Endothelial cell of umbilical vein (primary cell): ENCODE data around the gene MBTPS1. TPM values are rescaled to one million over a fixed set of nuclear protein-coding genes. Genes with fewer than 3 reads are reported as not detected.

Source experiments
- BruUV-seq: library from RNA; stranded (reverse); fragments of 400-500 nt; replicated peaks from 2 replicates; lab custom pipeline; 2021; lab: Mats Ljungman, UMichigan
- CTCF ChIA-PET: fragments of 300-600, 350-600 bp; sonication (Branson Sonifier 250); formaldehyde crosslinking; loops from one replicate; lab custom pipeline; 2021; ENCODE audit warnings: antibody characterized with exemption, inconsistent platforms; lab: Charles Lee
- POLR2A ChIA-PET: fragments of 300-600, 350-600 bp; sonication (Branson Sonifier 250); formaldehyde crosslinking; loops from one replicate; lab custom pipeline; 2021; ENCODE audit warnings: antibody characterized with exemption, inconsistent platforms; lab: Charles Lee
- DNase-seq: peaks from one replicate; pipeline ENCODE4 v3.0.0-alpha.2; 2011; ENCODE audit warnings: low read depth, low spot score
- FAIRE-seq: peaks from 2 replicates; lab custom pipeline; 2011; peaks lifted over from hg19 to GRCh38; lab: Jason Lieb, UNC
- H2AFZ ChIP-seq: 2 replicates; pipeline ENCODE4 v1.6.0; 2012; ENCODE audit warnings: low read depth, low read length, control low read depth, inconsistent platforms
- H3K27ac ChIP-seq: 2 replicates; pipeline ENCODE4 v1.5.1; 2011; ENCODE audit warnings: low read depth, mild to moderate bottlenecking, control low read depth, low read length, moderate library complexity; ENCODE audit not compliant: insufficient read depth
- H3K27me3 ChIP-seq, 2 experiments: 2 replicates each; pipeline versions ENCODE4 v1.6.0 to v1.6.1; 2011; ENCODE audit warnings: low read length in 2 of 2, mixed read lengths in 1 of 2; ENCODE audit not compliant: control insufficient read depth in 2 of 2, insufficient read depth in 2 of 2
- H3K36me3 ChIP-seq, 2 experiments: 2 replicates in 1 of 2; 3 replicates in 1 of 2; pipeline ENCODE4 v1.5.1; 2011; ENCODE audit warnings: low read length in 2 of 2, mild to moderate bottlenecking in 1 of 2, moderate library complexity in 1 of 2; ENCODE audit not compliant: control insufficient read depth in 2 of 2, insufficient read depth in 2 of 2; ENCODE audit errors: extremely low read depth in 1 of 2
- H3K4me1 ChIP-seq: 3 replicates; pipeline ENCODE4 v1.5.1; 2011; ENCODE audit warnings: mild to moderate bottlenecking, low read length; ENCODE audit not compliant: control insufficient read depth, insufficient read depth; ENCODE audit errors: extremely low read depth
- H3K4me2 ChIP-seq: 2 replicates; pipeline ENCODE4 v1.6.1; 2011; ENCODE audit warnings: low read length, control low read depth, mixed read lengths; ENCODE audit not compliant: insufficient read depth
- H3K4me3 ChIP-seq, 3 experiments: fragments of 200-600 bp in 1 of 3; sonication (generic), shearing (Covaris generic) in 1 of 3; replicated peaks in 1 of 3; 2 replicates each; pipeline ENCODE4 v1.5.1; 2011 to 2016; ENCODE audit warnings: control low read depth in 3 of 3, low read length in 3 of 3, mild to moderate bottlenecking in 2 of 3, inconsistent platforms in 1 of 3, low read depth in 1 of 3, moderate library complexity in 1 of 3; ENCODE audit not compliant: insufficient read depth in 1 of 3
- H3K79me2 ChIP-seq: 2 replicates; pipeline ENCODE4 v1.6.0; 2012; ENCODE audit warnings: low read length, inconsistent platforms; ENCODE audit not compliant: control insufficient read depth, insufficient read depth
- H3K9ac ChIP-seq: replicated peaks from 2 replicates; pipeline ENCODE3; 2011; ENCODE audit warnings: low read length, control low read depth; ENCODE audit not compliant: insufficient read depth; ENCODE audit errors: extremely low read depth
- H3K9me1 ChIP-seq: replicated peaks from 3 replicates; pipeline ENCODE4 v1.6.0; 2011; ENCODE audit warnings: mild to moderate bottlenecking, low read length; ENCODE audit not compliant: control insufficient read depth, insufficient read depth; ENCODE audit errors: extremely low read depth
- H3K9me3 ChIP-seq: replicated peaks from 2 replicates; pipeline ENCODE4 v1.5.1; 2012; ENCODE audit warnings: low read length, inconsistent platforms; ENCODE audit not compliant: control insufficient read depth, insufficient read depth
- H4K20me1 ChIP-seq: replicated peaks from 2 replicates; pipeline ENCODE3; 2011; ENCODE audit warnings: mild to moderate bottlenecking, low read length; ENCODE audit not compliant: control insufficient read depth, insufficient read depth; ENCODE audit errors: extremely low read depth
- EZH2 ChIP-seq: IDR thresholded peaks from 2 replicates; pipeline ENCODE4 v1.6.1; 2012; ENCODE audit warnings: borderline replicate concordance, low read depth, mild to moderate bottlenecking, moderate library complexity, low read length, inconsistent platforms; ENCODE audit not compliant: severe bottlenecking
- FOS ChIP-seq: IDR thresholded peaks from 2 replicates; pipeline ENCODE4 v1.6.1; 2011; ENCODE audit warnings: mild to moderate bottlenecking, low read length, moderate library complexity, borderline replicate concordance; ENCODE audit not compliant: insufficient read depth
- GATA2 ChIP-seq: IDR thresholded peaks from 2 replicates; pipeline ENCODE4 v1.7.0; 2011; ENCODE audit warnings: low read depth, mild to moderate bottlenecking, moderate library complexity, mixed read lengths, low read length; ENCODE audit not compliant: insufficient read length, insufficient read depth
- JUN ChIP-seq: IDR thresholded peaks from 2 replicates; pipeline ENCODE4 v1.6.1; 2011; ENCODE audit warnings: borderline replicate concordance, low read depth; ENCODE audit not compliant: insufficient read length, insufficient read depth
- MYC ChIP-seq: IDR thresholded peaks from one replicate; pipeline ENCODE4 v1.6.1; 2011; ENCODE audit warnings: mild to moderate bottlenecking, low read depth, low read length
- POLR2A ChIP-seq: IDR thresholded peaks from 2 replicates; pipeline ENCODE4 v1.6.1; 2012; ENCODE audit warnings: low read depth, mild to moderate bottlenecking, control low read depth, low read length
- POLR2AphosphoS5 ChIP-seq: IDR thresholded peaks from 2 replicates; pipeline ENCODE4 v1.6.1; 2012; ENCODE audit warnings: low read depth, mild to moderate bottlenecking, control low read depth, low read length, moderate library complexity; ENCODE audit not compliant: insufficient read depth
- dilution Hi-C: fragments of 300-500 bp; cut with MboI; formaldehyde crosslinking; loops from one replicate; pipeline ENCODE4 v1.15.0; 2019; ENCODE audit warnings: low sequenced_read_pairs; ENCODE audit not compliant: extremely low pct_ligation_motif_present
- intact Hi-C: fragments of 100-400 bp; cut with micrococcal nuclease; formaldehyde crosslinking; loops from one replicate; pipeline ENCODE4 v1.10.0; 2022
- polyA plus RNA-seq, 4 experiments: library from polyadenylated mRNA; depleted of rRNA in 3 of 4; stranded (reverse) in 3 of 4; unstranded in 1 of 4; fragments of >200 nt; gene quantifications; 2 replicates each; pipeline versions ENCODE4 v1.2.1 to v1.2.3, GENCODE V29; 2011 to 2012; ENCODE audit warnings: missing spikeins in 1 of 4
- total RNA-seq: library from RNA; stranded (reverse); gene quantifications from 2 replicates; pipeline ENCODE4 v1.2.3, GENCODE V29; 2021
- TF ChIP-seq, protein P1 (sequence below): IDR thresholded peaks from 2 replicates; pipeline ENCODE4 v1.6.1; 2011; ENCODE audit not compliant: insufficient read depth, insufficient read length
- TF ChIP-seq, protein P2 (sequence below), 2 donors: IDR thresholded peaks; 1 replicate in 1 of 2; 2 replicates in 1 of 2; pipeline ENCODE4 v1.5.1; 2011; ENCODE audit warnings: low read length in 2 of 2, mild to moderate bottlenecking in 2 of 2, moderate library complexity in 2 of 2, control low read depth in 1 of 2, inconsistent platforms in 1 of 2, low read depth in 1 of 2; ENCODE audit not compliant: insufficient read depth in 1 of 2; ENCODE audit errors: extremely low read depth in 1 of 2

Gene MBTPS1
- total and polyA plus RNA-seq, 2 donors (not counting 3 experiments of a cell fraction or from before 2014, with no cell fraction given): 82.3 to 99.6 TPM

DNA sequence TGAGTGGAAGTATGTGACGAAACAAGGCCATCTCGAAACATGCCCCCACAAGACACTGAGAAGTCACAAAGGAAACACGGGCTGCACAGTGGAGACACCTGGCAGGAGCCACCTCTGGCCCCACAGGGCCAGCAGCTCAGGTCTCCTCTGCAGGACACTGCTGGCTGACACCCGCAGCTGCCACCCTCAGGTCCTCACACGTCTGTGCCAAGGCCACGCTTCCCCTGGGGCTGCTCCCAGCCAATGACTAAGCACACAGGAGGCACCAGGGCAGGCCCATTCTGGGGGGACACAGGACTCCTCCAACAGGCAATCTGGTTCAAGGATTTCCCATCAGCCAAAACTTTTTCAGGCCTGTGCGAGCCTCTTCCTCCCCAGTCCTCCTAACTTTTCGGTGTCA is 36.4 kb downstream of the MBTPS1 start:
- no TSS peak for BruUV-seq

More for the DNA sequence above, 36.4 kb downstream of the MBTPS1 start:
- DNase-seq: no peak
- dilution Hi-C loops (no loop called here), intact Hi-C loops (no loop called here)
- H3K27me3 ChIP-seq: no peaks in the 10 kb centered on the region
- ChIA-PET POLR2A (no interaction called here), CTCF (interaction anchor here (1.1 kb wide), 1 partner anchor 124 kb away, joined by 3 read pairs; no protein-coding TSS in a partner anchor)
- peaks cover 3% of the 10 kb centered on the region for H3K79me2 ChIP-seq
- H3K4me2 ChIP-seq: no peak overlapping the region
- H3K9me3 ChIP-seq: no peaks in the 10 kb centered on the region
- H3K4me3 ChIP-seq: no peak overlapping the region
- no peak for FAIRE-seq
- no peak overlapping the region for H2AFZ ChIP-seq
- H3K9ac ChIP-seq: no peak overlapping the region
- no peak overlapping the region for H3K27ac ChIP-seq
- no peaks in the 10 kb centered on the region for H3K4me1 ChIP-seq
- no peak for TF ChIP-seq EZH2
- TF ChIP-seq, protein P1, sequence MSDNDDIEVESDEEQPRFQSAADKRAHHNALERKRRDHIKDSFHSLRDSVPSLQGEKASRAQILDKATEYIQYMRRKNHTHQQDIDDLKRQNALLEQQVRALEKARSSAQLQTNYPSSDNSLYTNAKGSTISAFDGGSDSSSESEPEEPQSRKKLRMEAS: no peak
- TF ChIP-seq MYC: no peak
- TF ChIP-seq POLR2A: no peak
- TF ChIP-seq POLR2AphosphoS5: no peak
- no peak for TF ChIP-seq GATA2
- TF ChIP-seq, protein P2, sequence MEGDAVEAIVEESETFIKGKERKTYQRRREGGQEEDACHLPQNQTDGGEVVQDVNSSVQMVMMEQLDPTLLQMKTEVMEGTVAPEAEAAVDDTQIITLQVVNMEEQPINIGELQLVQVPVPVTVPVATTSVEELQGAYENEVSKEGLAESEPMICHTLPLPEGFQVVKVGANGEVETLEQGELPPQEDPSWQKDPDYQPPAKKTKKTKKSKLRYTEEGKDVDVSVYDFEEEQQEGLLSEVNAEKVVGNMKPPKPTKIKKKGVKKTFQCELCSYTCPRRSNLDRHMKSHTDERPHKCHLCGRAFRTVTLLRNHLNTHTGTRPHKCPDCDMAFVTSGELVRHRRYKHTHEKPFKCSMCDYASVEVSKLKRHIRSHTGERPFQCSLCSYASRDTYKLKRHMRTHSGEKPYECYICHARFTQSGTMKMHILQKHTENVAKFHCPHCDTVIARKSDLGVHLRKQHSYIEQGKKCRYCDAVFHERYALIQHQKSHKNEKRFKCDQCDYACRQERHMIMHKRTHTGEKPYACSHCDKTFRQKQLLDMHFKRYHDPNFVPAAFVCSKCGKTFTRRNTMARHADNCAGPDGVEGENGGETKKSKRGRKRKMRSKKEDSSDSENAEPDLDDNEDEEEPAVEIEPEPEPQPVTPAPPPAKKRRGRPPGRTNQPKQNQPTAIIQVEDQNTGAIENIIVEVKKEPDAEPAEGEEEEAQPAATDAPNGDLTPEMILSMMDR (IDR thresholded peaks at IDR 0.05; ENCODE audit: extremely low read depth in 1 of 2, insufficient read depth in 1 of 2, low read depth in 1 of 2, low read length in 2 of 2): no peak
- no peak for TF ChIP-seq JUN
- no peak for TF ChIP-seq FOS
- H3K36me3 ChIP-seq: peaks cover 8 to 32% of the 10 kb centered on the region in 2 experiments
- H4K20me1 ChIP-seq: no peaks in the 10 kb centered on the region
- H3K9me1 ChIP-seq: no peaks in the 10 kb centered on the region
